ENCODE results near the gene GATA2.

GATA2 gene

DNA sequence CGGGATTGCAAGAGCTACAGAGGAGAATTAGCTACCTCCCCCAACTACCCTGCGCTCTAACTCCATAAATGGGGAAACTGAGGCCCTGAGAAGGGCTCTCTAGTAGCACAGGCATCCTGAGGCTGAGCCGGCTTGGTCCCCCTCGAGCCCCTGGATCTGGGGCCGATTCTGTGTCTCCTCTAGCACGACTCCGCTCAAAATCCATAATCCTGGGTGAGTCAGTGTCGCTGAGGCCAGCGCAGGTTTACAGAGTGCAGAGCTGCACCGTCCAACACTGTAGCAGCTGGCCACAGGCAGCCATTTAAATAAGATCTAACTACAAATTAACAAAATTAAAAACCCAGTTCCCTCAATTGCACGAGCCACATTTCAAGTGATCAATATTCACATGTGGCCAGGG is 10.8 kb downstream of the GATA2 start:
- ATAC-seq: no peak
- TF ChIP-seq SNAI2 (CRISPR knock-in tag; IDR thresholded peaks at IDR 0.05) (no peak), ZNF70 (CRISPR knock-in tag; IDR thresholded peaks at IDR 0.05) (no peak), ZNF8 (CRISPR knock-in tag; IDR thresholded peaks at IDR 0.05) (no peak), POU6F1 (CRISPR knock-in tag; IDR thresholded peaks at IDR 0.05; ENCODE audit: borderline replicate concordance, low read depth) (no peak), ZFP30 (CRISPR knock-in tag; IDR thresholded peaks at IDR 0.05) (no peak), ZFP3 (CRISPR knock-in tag; IDR thresholded peaks at IDR 0.05) (no peak), TSHZ2 (CRISPR knock-in tag; IDR thresholded peaks at IDR 0.05) (no peak), ZNF565 (CRISPR knock-in tag; conservative IDR thresholded peaks at IDR 0.05; ENCODE audit: low read depth) (no peak), OSR1 (CRISPR knock-in tag; IDR thresholded peaks at IDR 0.05) (no peak), ISL1 (CRISPR knock-in tag; IDR thresholded peaks at IDR 0.05) (no peak), RARB (CRISPR knock-in tag; IDR thresholded peaks at IDR 0.05) (no peak), ESRRG (CRISPR knock-in tag; IDR thresholded peaks at IDR 0.05) (no peak), BACH2 (CRISPR knock-in tag; IDR thresholded peaks at IDR 0.05; ENCODE audit: borderline replicate concordance) (no peak), TOX (CRISPR knock-in tag; IDR thresholded peaks at IDR 0.05; ENCODE audit: borderline replicate concordance) (no peak), TCF4 (CRISPR knock-in tag; IDR thresholded peaks at IDR 0.05; ENCODE audit: borderline replicate concordance) (no peak), ARNTL (CRISPR knock-in tag; IDR thresholded peaks at IDR 0.05; ENCODE audit: borderline replicate concordance, low read depth) (no peak), PPARA (CRISPR knock-in tag; IDR thresholded peaks at IDR 0.05; ENCODE audit: borderline replicate concordance) (no peak), ZC3H10 (CRISPR knock-in tag; IDR thresholded peaks at IDR 0.05) (no peak)
- TF ChIP-seq, protein P1, sequence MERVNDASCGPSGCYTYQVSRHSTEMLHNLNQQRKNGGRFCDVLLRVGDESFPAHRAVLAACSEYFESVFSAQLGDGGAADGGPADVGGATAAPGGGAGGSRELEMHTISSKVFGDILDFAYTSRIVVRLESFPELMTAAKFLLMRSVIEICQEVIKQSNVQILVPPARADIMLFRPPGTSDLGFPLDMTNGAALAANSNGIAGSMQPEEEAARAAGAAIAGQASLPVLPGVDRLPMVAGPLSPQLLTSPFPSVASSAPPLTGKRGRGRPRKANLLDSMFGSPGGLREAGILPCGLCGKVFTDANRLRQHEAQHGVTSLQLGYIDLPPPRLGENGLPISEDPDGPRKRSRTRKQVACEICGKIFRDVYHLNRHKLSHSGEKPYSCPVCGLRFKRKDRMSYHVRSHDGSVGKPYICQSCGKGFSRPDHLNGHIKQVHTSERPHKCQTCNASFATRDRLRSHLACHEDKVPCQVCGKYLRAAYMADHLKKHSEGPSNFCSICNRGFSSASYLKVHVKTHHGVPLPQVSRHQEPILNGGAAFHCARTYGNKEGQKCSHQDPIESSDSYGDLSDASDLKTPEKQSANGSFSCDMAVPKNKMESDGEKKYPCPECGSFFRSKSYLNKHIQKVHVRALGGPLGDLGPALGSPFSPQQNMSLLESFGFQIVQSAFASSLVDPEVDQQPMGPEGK (CRISPR knock-in tag; IDR thresholded peaks at IDR 0.05; ENCODE audit: borderline replicate concordance): no peak
- TF ChIP-seq, protein P2, sequence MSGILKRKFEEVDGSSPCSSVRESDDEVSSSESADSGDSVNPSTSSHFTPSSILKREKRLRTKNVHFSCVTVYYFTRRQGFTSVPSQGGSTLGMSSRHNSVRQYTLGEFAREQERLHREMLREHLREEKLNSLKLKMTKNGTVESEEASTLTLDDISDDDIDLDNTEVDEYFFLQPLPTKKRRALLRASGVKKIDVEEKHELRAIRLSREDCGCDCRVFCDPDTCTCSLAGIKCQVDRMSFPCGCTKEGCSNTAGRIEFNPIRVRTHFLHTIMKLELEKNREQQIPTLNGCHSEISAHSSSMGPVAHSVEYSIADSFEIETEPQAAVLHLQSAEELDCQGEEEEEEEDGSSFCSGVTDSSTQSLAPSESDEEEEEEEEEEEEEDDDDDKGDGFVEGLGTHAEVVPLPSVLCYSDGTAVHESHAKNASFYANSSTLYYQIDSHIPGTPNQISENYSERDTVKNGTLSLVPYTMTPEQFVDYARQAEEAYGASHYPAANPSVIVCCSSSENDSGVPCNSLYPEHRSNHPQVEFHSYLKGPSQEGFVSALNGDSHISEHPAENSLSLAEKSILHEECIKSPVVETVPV (CRISPR knock-in tag; IDR thresholded peaks at IDR 0.05): no peak

DNA sequence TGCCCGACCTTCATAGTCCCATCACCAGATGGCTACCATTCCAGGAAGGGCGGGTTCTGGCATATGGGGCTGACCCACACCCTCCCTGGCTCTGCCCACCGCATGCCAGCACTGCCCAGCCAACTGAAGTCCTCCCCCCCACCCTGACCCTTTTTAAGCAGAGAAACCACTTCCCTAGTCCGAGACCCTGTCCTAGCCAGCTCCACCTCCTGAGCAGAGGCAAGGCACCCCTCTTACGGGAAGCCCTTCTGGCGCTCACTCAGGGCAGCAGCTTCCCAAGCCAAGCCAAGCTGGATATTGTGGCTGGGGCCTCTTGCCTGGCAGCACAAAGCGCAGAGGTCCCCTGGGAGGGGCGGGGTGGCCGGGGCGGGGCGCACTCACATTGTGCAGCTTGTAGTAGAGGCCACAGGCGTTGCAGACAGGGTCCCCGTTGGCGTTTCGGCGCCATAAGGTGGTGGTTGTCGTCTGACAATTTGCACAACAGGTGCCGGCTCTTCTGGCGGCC is 11.5 kb downstream of the GATA2 start:
- TF ChIP-seq, protein P2 (CRISPR knock-in tag; IDR thresholded peaks at IDR 0.05): no peak
- TF ChIP-seq RARB (CRISPR knock-in tag; IDR thresholded peaks at IDR 0.05) (no peak), ZNF70 (CRISPR knock-in tag; IDR thresholded peaks at IDR 0.05) (no peak), OSR1 (CRISPR knock-in tag; IDR thresholded peaks at IDR 0.05) (no peak), GLIS3 (CRISPR knock-in tag; IDR thresholded peaks at IDR 0.05) (no peak), ARNTL (CRISPR knock-in tag; IDR thresholded peaks at IDR 0.05; ENCODE audit: borderline replicate concordance, low read depth) (no peak), ZFP3 (CRISPR knock-in tag; IDR thresholded peaks at IDR 0.05) (no peak), SNAI2 (CRISPR knock-in tag; IDR thresholded peaks at IDR 0.05) (no peak), TCF4 (CRISPR knock-in tag; IDR thresholded peaks at IDR 0.05; ENCODE audit: borderline replicate concordance) (no peak), ISL1 (CRISPR knock-in tag; IDR thresholded peaks at IDR 0.05) (no peak), ZNF8 (CRISPR knock-in tag; IDR thresholded peaks at IDR 0.05) (no peak)
- no peak for ATAC-seq

Data from SK-N-SH treated with all-trans-retinoic acid at 6 μM for 48 hours (cell line).